ENCODE results near the gene SLC16A9.

DNA sequence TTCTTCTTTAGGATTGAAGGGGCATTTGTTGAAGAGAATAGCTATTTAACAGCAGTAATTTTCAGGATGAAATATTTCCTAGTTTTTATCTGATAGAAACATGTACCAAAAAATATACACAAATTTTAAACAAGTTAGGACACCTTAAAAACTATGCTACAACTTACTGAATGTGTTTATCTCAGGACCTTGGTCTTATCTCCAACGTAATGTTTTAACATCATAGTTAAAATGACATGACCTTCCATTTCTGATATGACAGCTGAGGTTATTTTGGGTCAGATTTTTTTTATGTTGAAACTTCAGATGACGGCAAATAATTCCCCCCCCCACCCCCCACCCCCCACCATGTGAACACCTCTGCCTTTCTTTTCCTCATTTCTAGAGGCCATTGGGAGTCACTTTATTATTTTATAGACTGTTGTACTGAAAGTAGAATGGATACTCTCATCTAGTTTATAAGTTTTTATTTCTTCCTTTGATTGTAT lies 35.6 kb upstream of the SLC16A9 start:
- TF ChIP-seq TAF1 (IDR thresholded peaks at IDR 0.05; ENCODE audit: low read depth) = no peak
- TF ChIP-seq, protein P1, sequence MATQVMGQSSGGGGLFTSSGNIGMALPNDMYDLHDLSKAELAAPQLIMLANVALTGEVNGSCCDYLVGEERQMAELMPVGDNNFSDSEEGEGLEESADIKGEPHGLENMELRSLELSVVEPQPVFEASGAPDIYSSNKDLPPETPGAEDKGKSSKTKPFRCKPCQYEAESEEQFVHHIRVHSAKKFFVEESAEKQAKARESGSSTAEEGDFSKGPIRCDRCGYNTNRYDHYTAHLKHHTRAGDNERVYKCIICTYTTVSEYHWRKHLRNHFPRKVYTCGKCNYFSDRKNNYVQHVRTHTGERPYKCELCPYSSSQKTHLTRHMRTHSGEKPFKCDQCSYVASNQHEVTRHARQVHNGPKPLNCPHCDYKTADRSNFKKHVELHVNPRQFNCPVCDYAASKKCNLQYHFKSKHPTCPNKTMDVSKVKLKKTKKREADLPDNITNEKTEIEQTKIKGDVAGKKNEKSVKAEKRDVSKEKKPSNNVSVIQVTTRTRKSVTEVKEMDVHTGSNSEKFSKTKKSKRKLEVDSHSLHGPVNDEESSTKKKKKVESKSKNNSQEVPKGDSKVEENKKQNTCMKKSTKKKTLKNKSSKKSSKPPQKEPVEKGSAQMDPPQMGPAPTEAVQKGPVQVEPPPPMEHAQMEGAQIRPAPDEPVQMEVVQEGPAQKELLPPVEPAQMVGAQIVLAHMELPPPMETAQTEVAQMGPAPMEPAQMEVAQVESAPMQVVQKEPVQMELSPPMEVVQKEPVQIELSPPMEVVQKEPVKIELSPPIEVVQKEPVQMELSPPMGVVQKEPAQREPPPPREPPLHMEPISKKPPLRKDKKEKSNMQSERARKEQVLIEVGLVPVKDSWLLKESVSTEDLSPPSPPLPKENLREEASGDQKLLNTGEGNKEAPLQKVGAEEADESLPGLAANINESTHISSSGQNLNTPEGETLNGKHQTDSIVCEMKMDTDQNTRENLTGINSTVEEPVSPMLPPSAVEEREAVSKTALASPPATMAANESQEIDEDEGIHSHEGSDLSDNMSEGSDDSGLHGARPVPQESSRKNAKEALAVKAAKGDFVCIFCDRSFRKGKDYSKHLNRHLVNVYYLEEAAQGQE (IDR thresholded peaks at IDR 0.05; ENCODE audit: low read depth) = no peak
- TF ChIP-seq EP300 (IDR thresholded peaks at IDR 0.05; ENCODE audit: borderline replicate concordance) = no peak
- TF ChIP-seq EGR1 (IDR thresholded peaks at IDR 0.05) = no peak
- TF ChIP-seq FOXM1 (IDR thresholded peaks at IDR 0.05; ENCODE audit: borderline replicate concordance, low read depth) = no peak

Measured in Ishikawa (cell line).